H7 (cell line): ENCODE data around the gene GADD45G. TPM values are rescaled to one million over a fixed set of nuclear protein-coding genes. Genes with fewer than 3 reads are reported as not detected.

Experiments
- DNase-seq: peaks from one replicate; pipeline ENCODE4 v3.0.0; 2012
- H3K27me3 ChIP-seq: 2 replicates; pipeline ENCODE4 v1.6.0; 2011; ENCODE audit warnings: mild to moderate bottlenecking, low read length; ENCODE audit not compliant: control insufficient read depth, insufficient read depth
- H3K36me3 ChIP-seq: replicated peaks from 2 replicates; pipeline ENCODE4 v1.5.1; 2011; ENCODE audit warnings: low read length; ENCODE audit not compliant: control insufficient read depth, insufficient read depth
- H3K4me3 ChIP-seq: 2 replicates; pipeline ENCODE4 v1.5.1; 2011; ENCODE audit warnings: low read depth, mild to moderate bottlenecking, control low read depth, low read length, moderate library complexity; ENCODE audit not compliant: insufficient read depth
- total RNA-seq: library from RNA; depleted of rRNA; stranded (reverse); fragments of >200 nt; shearing (Covaris generic); gene quantifications from 2 replicates; pipeline ENCODE4 v1.2.3, GENCODE V29; 2014; rRNA removed

The GADD45G gene
- 3.7 and 7.5 TPM in 2 replicates for total RNA-seq

GRCh38 chr9:89604729-89605464, at the start of gene GADD45G:
Gene GADD45G (plus strand): TSS chr9:89605012. CDS start chr9:89605122, 110 bp downstream.
- Histone ChIP-seq H3K36me3 (peaks cover 1% of the 10 kb centered on the region), H3K4me3 (peak within 1 kb of the TSS; percentile 92), H3K27me3 (peaks cover 25% of the 10 kb centered on the region)
- DNase-seq, result peak; percentile 98

GRCh38 chr9:89555036-89555415, 49.8 kb upstream of the GADD45G start:
- Histone ChIP-seq H3K4me3 (no peak overlapping the region), H3K27me3 (no peaks in the 10 kb centered on the region), H3K36me3 (no peaks in the 10 kb centered on the region)
- DNase-seq, result no peak

GRCh38 chr9:89555451-89556375, 49.1 kb upstream of the GADD45G start:
- Histone ChIP-seq H3K4me3 (no peak overlapping the region), H3K36me3 (no peaks in the 10 kb centered on the region), H3K27me3 (no peaks in the 10 kb centered on the region)
- no peak for DNase-seq

- no peak for DNase-seq
- Histone ChIP-seq H3K36me3 (no peaks in the 10 kb centered on the region), H3K4me3 (no peak overlapping the region), H3K27me3 (no peaks in the 10 kb centered on the region)
These were observed 46.5 kb upstream of the GADD45G start for GRCh38 chr9:89558196-89558899.

GRCh38 chr9:89558948-89559347, 45.9 kb upstream of the GADD45G start:
- no peak overlapping the region for H3K4me3 ChIP-seq
- H3K36me3 ChIP-seq, result no peaks in the 10 kb centered on the region
- no peaks in the 10 kb centered on the region for H3K27me3 ChIP-seq
- no peak for DNase-seq

- H3K36me3 ChIP-seq, result no peaks in the 10 kb centered on the region
- H3K4me3 ChIP-seq, result no peak overlapping the region
These were observed 42.5 kb upstream of the GADD45G start for GRCh38 chr9:89562186-89562814.

GRCh38 chr9:89563571-89564345, 41.1 kb upstream of the GADD45G start:
- no peak for DNase-seq
- Histone ChIP-seq H3K27me3 (no peaks in the 10 kb centered on the region), H3K36me3 (no peaks in the 10 kb centered on the region), H3K4me3 (no peak overlapping the region)

More at GRCh38 chr9:89562186-89562814, 42.5 kb upstream of the GADD45G start:
- no peaks in the 10 kb centered on the region for H3K27me3 ChIP-seq
- DNase-seq, result no peak

- Histone ChIP-seq H3K4me3 (no peak overlapping the region), H3K36me3 (no peaks in the 10 kb centered on the region), H3K27me3 (no peaks in the 10 kb centered on the region)
- DNase-seq, result peak; percentile 85
These were observed 40.4 kb upstream of the GADD45G start for GRCh38 chr9:89564346-89564878.

- no peak for DNase-seq
- H3K4me3 ChIP-seq, result no peak overlapping the region
- no peaks in the 10 kb centered on the region for H3K36me3 ChIP-seq
- no peaks in the 10 kb centered on the region for H3K27me3 ChIP-seq
These were observed 37.2 kb upstream of the GADD45G start for GRCh38 chr9:89567649-89568048.

- DNase-seq, result no peak
- no peaks in the 10 kb centered on the region for H3K27me3 ChIP-seq
- H3K4me3 ChIP-seq, result no peak overlapping the region
- H3K36me3 ChIP-seq, result no peaks in the 10 kb centered on the region
These were observed 30.5 kb upstream of the GADD45G start for GRCh38 chr9:89574309-89574708.

GRCh38 chr9:89576404-89576839, 28.4 kb upstream of the GADD45G start:
- Histone ChIP-seq H3K27me3 (no peaks in the 10 kb centered on the region), H3K4me3 (no peak overlapping the region), H3K36me3 (no peaks in the 10 kb centered on the region)
- DNase-seq, result peak; percentile 26

GRCh38 chr9:89577363-89577762, 27.4 kb upstream of the GADD45G start:
- no peaks in the 10 kb centered on the region for H3K36me3 ChIP-seq
- no peaks in the 10 kb centered on the region for H3K27me3 ChIP-seq
- H3K4me3 ChIP-seq, result no peak overlapping the region
- DNase-seq, result no peak

GRCh38 chr9:89579741-89580385, 24.9 kb upstream of the GADD45G start:
- Histone ChIP-seq H3K27me3 (no peaks in the 10 kb centered on the region), H3K4me3 (no peak overlapping the region), H3K36me3 (no peaks in the 10 kb centered on the region)
- DNase-seq, result no peak
